ENCODE data around the gene PXDC1. TPM values are rescaled to one million over a fixed set of nuclear protein-coding genes. Genes with fewer than 3 reads are reported as not detected.
A peak's percentile ranks its signal among the peaks of the same experiment; 100 is the strongest.
"Not testable (repeated sequence)": the region's sequence is repeated elsewhere in the genome, so short reads cannot be mapped to it uniquely, and the experiment has no call there.

PXDC1 gene
- total RNA-seq, 1 donor from 2014 or later: 69.7 TPM

- DNase-seq (ENCODE audit: low read depth): no peak
Observed at GRCh38 chr6:3714111-3714510, 37.4 kb downstream of the PXDC1 start.

- no peak for DNase-seq (ENCODE audit: low read depth)
Observed at GRCh38 chr6:3712827-3713665, 38.5 kb downstream of the PXDC1 start.

GRCh38 chr6:3711776-3712175 lies 39.7 kb downstream of the PXDC1 start:
- DNase-seq (ENCODE audit: low read depth): no peak

- DNase-seq (ENCODE audit: low read depth): no peak
Observed at GRCh38 chr6:3710403-3710802, 41.1 kb downstream of the PXDC1 start.

GRCh38 chr6:3708540-3708939 lies 43.0 kb downstream of the PXDC1 start:
- no peak for DNase-seq (ENCODE audit: low read depth)

GRCh38 chr6:3707751-3708412 lies 43.6 kb downstream of the PXDC1 start:
- no peak for DNase-seq (ENCODE audit: low read depth)

- DNase-seq (ENCODE audit: low read depth): no peak
Observed at GRCh38 chr6:3707024-3707423, 44.5 kb downstream of the PXDC1 start.

GRCh38 chr6:3706547-3706946 lies 45.0 kb downstream of the PXDC1 start:
- no peak for DNase-seq (ENCODE audit: low read depth)

- no peak for DNase-seq (ENCODE audit: low read depth)
Observed at GRCh38 chr6:3701631-3702030, 49.9 kb downstream of the PXDC1 start.

- DNase-seq (ENCODE audit: low read depth): no peak
Observed at GRCh38 chr6:3699231-3699630, 52.3 kb downstream of the PXDC1 start.

GRCh38 chr6:3698021-3698420 lies 53.5 kb downstream of the PXDC1 start:
- peak; percentile 48 for DNase-seq (ENCODE audit: low read depth)

- DNase-seq (ENCODE audit: low read depth): peak; percentile 78
Observed at GRCh38 chr6:3697609-3698008, 53.9 kb downstream of the PXDC1 start.

- DNase-seq (ENCODE audit: low read depth): peak; percentile 78
Observed at GRCh38 chr6:3696525-3697088, 54.9 kb downstream of the PXDC1 start.

- DNase-seq (ENCODE audit: low read depth): no peak
Observed at GRCh38 chr6:3695065-3695817, 56.3 kb downstream of the PXDC1 start.

GRCh38 chr6:3693831-3694230 lies 57.7 kb downstream of the PXDC1 start:
- DNase-seq (ENCODE audit: low read depth): peak; percentile 90

GRCh38 chr6:3690506-3690905 lies 61.0 kb downstream of the PXDC1 start:
- DNase-seq (ENCODE audit: low read depth): no peak

GRCh38 chr6:3687847-3688246 lies 63.7 kb downstream of the PXDC1 start:
- no peak for DNase-seq (ENCODE audit: low read depth)

- DNase-seq (ENCODE audit: low read depth): no peak
Observed at GRCh38 chr6:3683331-3683730, 68.2 kb downstream of the PXDC1 start.

- DNase-seq (ENCODE audit: low read depth): no peak
Observed at GRCh38 chr6:3678946-3679345, 72.6 kb downstream of the PXDC1 start.

GRCh38 chr6:3677751-3678150 lies 73.8 kb downstream of the PXDC1 start:
- not testable (repeated sequence) for DNase-seq (ENCODE audit: low read depth)

- DNase-seq (ENCODE audit: low read depth): not testable (repeated sequence)
Observed at GRCh38 chr6:3677351-3677750, 74.2 kb downstream of the PXDC1 start.
